GM19035 (cell line): Measurements from ENCODE around the gene MB.

Source experiments
- ATAC-seq: cut with Tn5 transposase; IDR thresholded peaks from one replicate; pipeline ENCODE4 v1.9.1; 2021; ENCODE audit not compliant: unreplicated experiment

MB gene

GRCh38 chr22:35577799-35578659, 39.1 kb downstream of the MB start:
- no peak for ATAC-seq

GRCh38 chr22:35576671-35577070, 40.5 kb downstream of the MB start:
- no peak for ATAC-seq

- no peak for ATAC-seq
These were observed 41.9 kb downstream of the MB start for GRCh38 chr22:35575116-35575748.

GRCh38 chr22:35572556-35572955, 44.6 kb downstream of the MB start:
- ATAC-seq: no peak

GRCh38 chr22:35570686-35571194, 46.4 kb downstream of the MB start:
- ATAC-seq: no peak

- no peak for ATAC-seq
These were observed 47.2 kb downstream of the MB start for GRCh38 chr22:35569916-35570315.

GRCh38 chr22:35568751-35569739, 48.1 kb downstream of the MB start:
- no peak for ATAC-seq

- no peak for ATAC-seq
These were observed 49.6 kb downstream of the MB start for GRCh38 chr22:35567351-35568141.

- ATAC-seq: no peak
These were observed 51.9 kb downstream of the MB start for GRCh38 chr22:35564975-35565867.

GRCh38 chr22:35563211-35563610, 53.9 kb downstream of the MB start:
- no peak for ATAC-seq

GRCh38 chr22:35561796-35562526, 55.2 kb downstream of the MB start:
- no peak for ATAC-seq

GRCh38 chr22:35560824-35561223, 56.3 kb downstream of the MB start:
- no peak for ATAC-seq

- ATAC-seq: no peak
These were observed 56.8 kb downstream of the MB start for GRCh38 chr22:35560366-35560765.

GRCh38 chr22:35559354-35560005, 57.6 kb downstream of the MB start:
- no peak for ATAC-seq

GRCh38 chr22:35558719-35559118, 58.4 kb downstream of the MB start:
- ATAC-seq: no peak

- ATAC-seq: no peak
These were observed 59.1 kb downstream of the MB start for GRCh38 chr22:35558031-35558430.
